Measurements from ENCODE around the gene S1PR5.

- TF ChIP-seq POLR2A (IDR thresholded peaks at IDR 0.05), result no peak
- no peak for TF ChIP-seq CTCF (IDR thresholded peaks at IDR 0.05)
Observed at GRCh38 chr19:10553087-10553667, 35.9 kb upstream of the S1PR5 start.

Measured in uterus (tissue), 2 donors.